ACC112 (cell line): Measurements from ENCODE around the gene COL12A1.

Experiments used
- H2AFZ ChIP-seq: fragments of 200-600 bp; sonication (generic); one replicate; pipeline ENCODE4 v1.6.0; 2017; ENCODE audit warnings: antibody characterized with exemption, low read length; ENCODE audit not compliant: unreplicated experiment
- H3K27ac ChIP-seq: fragments of 200-600 bp; sonication (generic); 2 replicates; pipeline ENCODE4 v1.5.1; 2014; ENCODE audit warnings: low read depth, mild to moderate bottlenecking, antibody characterized with exemption, low read length, moderate library complexity
- H3K27me3 ChIP-seq: fragments of 200-600 bp; sonication (generic); 2 replicates; pipeline ENCODE4 v1.6.1; 2014; ENCODE audit warnings: mild to moderate bottlenecking, antibody characterized with exemption, low read length, moderate library complexity, mixed read lengths; ENCODE audit not compliant: insufficient read depth
- H3K36me3 ChIP-seq: fragments of 200-600 bp; sonication (generic); 2 replicates; pipeline ENCODE4 v1.6.1; 2016; ENCODE audit warnings: mild to moderate bottlenecking, antibody characterized with exemption, low read length, moderate library complexity, mixed read lengths; ENCODE audit not compliant: insufficient read depth
- H3K4me1 ChIP-seq: fragments of 200-600 bp; sonication (generic); one replicate; pipeline ENCODE4 v1.6.1; 2016; ENCODE audit warnings: low read length, mixed read lengths; ENCODE audit not compliant: insufficient read depth, unreplicated experiment, control insufficient read depth
- H3K4me3 ChIP-seq: fragments of 200-600 bp; sonication (generic); 2 replicates; pipeline ENCODE4 v1.5.1; 2014; ENCODE audit warnings: mild to moderate bottlenecking, low read depth, low read length
- H3K79me2 ChIP-seq: fragments of 200-600 bp; sonication (generic); one replicate; pipeline ENCODE4 v1.6.0; 2016; ENCODE audit warnings: low read length; ENCODE audit not compliant: control insufficient read depth, unreplicated experiment, insufficient read depth

The COL12A1 gene

DNA sequence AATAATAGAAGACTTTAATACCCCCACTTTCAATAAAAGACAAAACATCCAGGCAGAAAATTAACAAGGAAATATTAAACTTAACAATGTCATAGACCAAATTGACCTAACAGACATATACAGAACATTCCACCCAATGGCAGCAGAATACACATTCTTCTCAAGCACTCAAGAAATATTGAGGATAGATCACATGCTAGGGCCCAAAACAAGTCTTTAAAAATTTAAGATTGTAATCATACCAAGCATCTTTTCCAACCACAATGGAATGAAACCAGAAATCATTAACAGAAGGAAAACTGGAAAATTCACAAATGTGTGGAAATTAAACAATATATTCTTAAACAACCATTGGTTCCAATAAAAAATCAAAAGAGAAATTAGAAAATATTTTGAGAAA lies 161.0 kb downstream of the COL12A1 start:
- Histone ChIP-seq H2AFZ (no peak overlapping the region), H3K27ac (no peak overlapping the region), H3K27me3 (no peaks in the 10 kb centered on the region), H3K36me3 (no peaks in the 10 kb centered on the region), H3K4me1 (no peaks in the 10 kb centered on the region), H3K79me2 (no peaks in the 10 kb centered on the region), H3K4me3 (no peak overlapping the region)

DNA sequence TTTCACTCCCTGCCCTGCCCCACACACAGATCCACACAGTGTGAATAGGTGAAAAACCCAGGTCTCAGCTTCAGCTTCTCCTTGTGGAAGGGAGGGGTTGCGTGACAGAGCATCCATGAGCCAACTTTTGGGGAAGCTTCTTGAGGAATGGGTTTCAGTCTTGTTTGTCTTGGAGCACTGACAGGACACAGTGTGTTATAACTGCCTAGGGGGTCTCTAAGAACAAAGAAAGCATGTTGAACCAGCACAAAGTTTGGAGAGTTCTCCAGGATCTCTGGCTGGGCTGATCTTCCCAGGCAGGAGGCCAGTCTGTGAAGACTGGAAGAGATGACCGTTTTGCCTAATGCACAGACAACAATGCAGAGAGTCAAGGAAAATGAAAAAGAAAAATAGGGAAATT lies 164.5 kb downstream of the COL12A1 start:
- H2AFZ ChIP-seq = no peak overlapping the region
- no peaks in the 10 kb centered on the region for H3K36me3 ChIP-seq
- no peak overlapping the region for H3K4me3 ChIP-seq
- no peaks in the 10 kb centered on the region for H3K79me2 ChIP-seq
- no peaks in the 10 kb centered on the region for H3K4me1 ChIP-seq
- H3K27ac ChIP-seq = no peak overlapping the region
- H3K27me3 ChIP-seq = no peaks in the 10 kb centered on the region
